Thyroid gland (tissue), 4 donors: ENCODE measurements around the gene CIAO3. TPM values are rescaled to one million over a fixed set of nuclear protein-coding genes. Genes with fewer than 3 reads are reported as not detected.

Experiments used
- DNase-seq, 2 donors: peaks; one replicate each; pipeline ENCODE4 v3.0.0-alpha.2; 2019
- H3K27ac ChIP-seq, 3 donors: fragments of 200-600 bp; sonication (generic); 1 replicate in 2 of 3; 2 replicates in 1 of 3; pipeline ENCODE4 v1.5.1; 2016 to 2019; ENCODE audit warnings: mild to moderate bottlenecking in 1 of 3, moderate library complexity in 1 of 3
- H3K27me3 ChIP-seq: fragments of 200-600 bp; sonication (generic); one replicate; pipeline ENCODE4 v1.5.1; 2019
- H3K36me3 ChIP-seq, 2 donors: fragments of 200-600 bp; sonication (generic); one replicate each; pipeline ENCODE4 v1.5.1; 2016 to 2019
- H3K4me1 ChIP-seq, 2 donors: fragments of 200-600 bp; sonication (generic); one replicate each; pipeline ENCODE4 v1.5.1; 2017 to 2019
- H3K4me3 ChIP-seq, 3 donors: fragments of 200-600 bp; sonication (generic); replicated peaks in 1 of 3; 1 replicate in 2 of 3; 2 replicates in 1 of 3; pipeline ENCODE4 v1.5.1; 2016; ENCODE audit warnings: mild to moderate bottlenecking in 1 of 3
- H3K9me3 ChIP-seq: fragments of 200-600 bp; sonication (generic); one replicate; pipeline ENCODE4 v1.5.1; 2017
- CTCF ChIP-seq, 6 experiments: fragments of 200-600 bp in 3 of 6; fragments of 450-650 bp in 3 of 6; sonication (generic) in 3 of 6; IDR thresholded peaks; one replicate each; pipeline ENCODE4 v1.5.1; 2016 to 2019; ENCODE audit warnings: antibody characterized with exemption in 6 of 6, mild to moderate bottlenecking in 2 of 6, inconsistent platforms in 1 of 6, moderate library complexity in 1 of 6
- POLR2A ChIP-seq, 2 donors: fragments of 450-650 bp; IDR thresholded peaks; one replicate each; pipeline ENCODE4 v1.6.1; 2017; ENCODE audit warnings: antibody characterized with exemption in 2 of 2, mild to moderate bottlenecking in 2 of 2, moderate library complexity in 1 of 2
- WGBS, 2 donors: methylation state at CpG; one replicate each; pipeline ENCODE4 v1.1.5; 2017; 5-methylcytosine and 5-hydroxymethylcytosine counted together
- intact Hi-C: fragments of 100-400 bp; cut with DNase I; formaldehyde crosslinking; loops from one replicate; pipeline ENCODE4 v1.15.1; 2023
- total RNA-seq, 4 donors: library from RNA; depleted of rRNA; stranded (reverse); fragments of >200 nt; gene quantifications; one replicate each; pipeline ENCODE4 v1.2.3, GENCODE V29; 2016

CIAO3 gene
- total RNA-seq, 4 donors from 2014 or later, result 38.7 to 53.8 (median 44.6) TPM

- no peak for DNase-seq
- TF ChIP-seq CTCF (IDR thresholded peaks at IDR 0.05) (no peak), POLR2A (IDR thresholded peaks at IDR 0.05) (no peak)
- 86 to 94% methylated on average over 14 to 23 of the region's 24 CpGs for WGBS, 2 donors
- H3K9me3 ChIP-seq, result no peaks in the 10 kb centered on the region
- intact Hi-C loops, result no loop called here
- peaks cover 27 to 49% of the 10 kb centered on the region in 2 donors for H3K4me1 ChIP-seq
- H3K4me3 ChIP-seq, result no peak overlapping the region
- no peaks in the 10 kb centered on the region for H3K27me3 ChIP-seq
- H3K36me3 ChIP-seq, result no peaks in the 10 kb centered on the region
- H3K27ac ChIP-seq, result no peak overlapping the region
These were observed 17.8 kb downstream of the CIAO3 start for GRCh38 chr16:722835-723633.

- H3K27ac ChIP-seq, result peak overlapping the region in 1 of 3 donors; percentile 86
These were observed 18.8 kb downstream of the CIAO3 start for GRCh38 chr16:721765-722540.

GRCh38 chr16:720990-721764, 19.6 kb downstream of the CIAO3 start, which contains the start of gene ANTKMT:
TSS of gene ANTKMT (plus strand) at chr16:721146. CDS start at chr16:721275, 129 bp downstream.
- peak; percentile 84 to 88 for DNase-seq
- WGBS, 2 donors, result 0 to 80% methylated on average over 1 to 34 of the region's 106 CpGs
- Histone ChIP-seq H3K4me1 (peaks cover 20 to 43% of the 10 kb centered on the region in 2 donors), H3K9me3 (no peaks in the 10 kb centered on the region), H3K27me3 (no peaks in the 10 kb centered on the region), H3K36me3 (no peaks in the 10 kb centered on the region), H3K4me3 (peak within 1 kb of the TSS; percentile 41 to 84 (median 46)), H3K27ac (peak within 1 kb of the TSS; percentile 66 to 86 (median 73))
- intact Hi-C loops, result no loop called here
- TF ChIP-seq POLR2A (IDR thresholded peaks at IDR 0.05) (peak; percentile 21 to 77), CTCF (IDR thresholded peaks at IDR 0.05) (peak in 2 of 6 experiments; percentile 19 to 36)

More at GRCh38 chr16:721765-722540, 18.8 kb downstream of the CIAO3 start:
- peaks cover 17 to 40% of the 10 kb centered on the region in 2 donors for H3K4me1 ChIP-seq
- WGBS, 2 donors, result 93% methylated on average over 3 to 12 of the region's 51 CpGs
- no peak for DNase-seq
- no peak for TF ChIP-seq CTCF (IDR thresholded peaks at IDR 0.05)
- no peak for TF ChIP-seq POLR2A (IDR thresholded peaks at IDR 0.05)
- intact Hi-C loops, result no loop called here
- no peaks in the 10 kb centered on the region for H3K9me3 ChIP-seq
- H3K4me3 ChIP-seq, result peak overlapping the region in 1 of 3 donors; percentile 84
- H3K27me3 ChIP-seq, result no peaks in the 10 kb centered on the region
- H3K36me3 ChIP-seq, result no peaks in the 10 kb centered on the region

- intact Hi-C loops, result no loop called here
- H3K36me3 ChIP-seq, result no peaks in the 10 kb centered on the region
- H3K4me3 ChIP-seq, result peak overlapping the region; percentile 41 to 84 (median 46)
- H3K27ac ChIP-seq, result peak overlapping the region; percentile 66 to 86 (median 73)
- TF ChIP-seq POLR2A (IDR thresholded peaks at IDR 0.05) (no peak), CTCF (IDR thresholded peaks at IDR 0.05) (no peak)
- 0% methylated on average over 5 to 11 of the region's 38 CpGs for WGBS, 2 donors
- peak; percentile 30 to 34 for DNase-seq
- H3K9me3 ChIP-seq, result no peaks in the 10 kb centered on the region
- no peaks in the 10 kb centered on the region for H3K27me3 ChIP-seq
- peaks cover 24 to 46% of the 10 kb centered on the region in 2 donors for H3K4me1 ChIP-seq
These were observed 20.3 kb downstream of the CIAO3 start for GRCh38 chr16:720447-720989.
